ENCODE results near the gene UGT1A3.

The UGT1A3 gene

DNA sequence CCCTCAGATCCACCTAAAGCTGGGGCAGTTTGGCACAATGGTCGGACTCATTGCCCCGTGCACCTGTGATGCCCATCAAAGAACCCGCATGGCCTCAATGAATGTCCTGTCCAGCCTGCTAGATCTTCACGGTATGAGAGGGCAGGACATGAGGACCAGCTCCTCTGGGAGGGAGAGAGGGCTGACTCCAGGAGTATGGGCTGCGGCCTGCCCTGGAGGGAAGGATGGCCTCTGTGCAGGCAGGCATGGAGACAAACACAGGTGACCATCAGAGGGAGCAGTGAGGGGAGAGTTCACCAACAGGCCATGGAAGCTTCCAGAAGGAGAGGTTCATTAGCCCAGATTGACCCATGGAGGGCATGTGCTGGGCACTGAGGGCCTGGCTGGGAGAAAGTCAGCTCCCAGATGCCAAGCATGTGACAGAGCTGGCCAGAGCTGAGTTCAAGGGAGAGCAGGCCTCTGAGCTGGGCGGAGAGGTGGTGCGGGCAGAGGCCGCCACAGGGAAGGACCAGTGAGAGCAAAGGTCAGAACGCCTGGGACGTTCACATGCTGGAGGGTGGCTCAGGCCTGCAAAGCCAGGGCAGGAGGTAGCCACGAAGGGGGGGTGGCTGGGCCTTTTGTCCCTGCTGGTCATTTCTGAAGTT is 89.3 kb downstream of the UGT1A3 start:
- DNase-seq: no peak

DNA sequence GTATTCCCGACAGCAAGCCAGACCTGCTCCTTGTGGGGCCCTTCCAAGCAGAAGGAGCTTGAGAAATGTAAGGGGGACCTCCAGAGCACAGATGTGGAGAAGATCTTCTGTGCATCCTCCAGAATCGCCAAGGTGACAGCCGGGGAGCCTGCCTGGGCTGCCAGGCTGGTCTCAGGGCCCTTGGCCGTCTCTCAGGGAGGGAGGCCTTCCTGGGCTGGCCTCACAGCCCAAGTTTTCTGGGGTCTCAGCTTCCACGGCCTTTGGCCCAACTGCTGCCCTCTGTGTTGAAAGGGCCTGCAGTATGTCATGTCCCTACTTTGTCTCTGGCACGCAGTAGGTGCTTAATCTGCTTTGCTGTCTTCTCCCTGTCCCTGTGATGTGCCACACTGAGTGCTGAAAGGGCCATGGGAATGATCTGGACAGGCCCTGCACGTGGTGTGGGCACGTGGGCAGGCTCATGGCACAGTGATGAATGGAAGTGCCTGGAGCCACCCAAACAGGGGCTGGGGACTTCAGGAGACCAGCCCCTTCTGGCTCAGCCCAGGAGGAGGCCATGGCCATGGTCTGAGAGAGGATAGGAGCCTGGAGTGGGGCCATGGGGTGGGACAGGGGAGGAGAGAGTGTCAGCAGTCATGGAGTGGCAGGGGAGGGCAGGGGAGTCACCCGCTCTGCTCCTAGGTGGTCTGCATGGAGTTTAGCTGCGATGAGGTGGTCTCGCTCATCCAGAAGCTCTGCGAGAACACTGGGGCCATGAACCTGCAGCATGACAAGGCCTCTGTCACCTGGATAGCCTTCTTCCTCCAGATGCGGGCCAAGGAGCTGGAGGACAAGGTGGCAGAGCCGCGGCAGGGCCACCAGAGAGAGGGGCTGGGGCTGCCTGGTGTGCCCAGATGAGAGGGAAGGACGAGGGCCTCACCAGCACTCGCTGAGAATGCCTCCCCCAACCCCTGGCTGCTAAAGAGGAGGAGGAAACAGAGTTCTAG is 90.1 kb downstream of the UGT1A3 start:
- no peak for DNase-seq

DNA sequence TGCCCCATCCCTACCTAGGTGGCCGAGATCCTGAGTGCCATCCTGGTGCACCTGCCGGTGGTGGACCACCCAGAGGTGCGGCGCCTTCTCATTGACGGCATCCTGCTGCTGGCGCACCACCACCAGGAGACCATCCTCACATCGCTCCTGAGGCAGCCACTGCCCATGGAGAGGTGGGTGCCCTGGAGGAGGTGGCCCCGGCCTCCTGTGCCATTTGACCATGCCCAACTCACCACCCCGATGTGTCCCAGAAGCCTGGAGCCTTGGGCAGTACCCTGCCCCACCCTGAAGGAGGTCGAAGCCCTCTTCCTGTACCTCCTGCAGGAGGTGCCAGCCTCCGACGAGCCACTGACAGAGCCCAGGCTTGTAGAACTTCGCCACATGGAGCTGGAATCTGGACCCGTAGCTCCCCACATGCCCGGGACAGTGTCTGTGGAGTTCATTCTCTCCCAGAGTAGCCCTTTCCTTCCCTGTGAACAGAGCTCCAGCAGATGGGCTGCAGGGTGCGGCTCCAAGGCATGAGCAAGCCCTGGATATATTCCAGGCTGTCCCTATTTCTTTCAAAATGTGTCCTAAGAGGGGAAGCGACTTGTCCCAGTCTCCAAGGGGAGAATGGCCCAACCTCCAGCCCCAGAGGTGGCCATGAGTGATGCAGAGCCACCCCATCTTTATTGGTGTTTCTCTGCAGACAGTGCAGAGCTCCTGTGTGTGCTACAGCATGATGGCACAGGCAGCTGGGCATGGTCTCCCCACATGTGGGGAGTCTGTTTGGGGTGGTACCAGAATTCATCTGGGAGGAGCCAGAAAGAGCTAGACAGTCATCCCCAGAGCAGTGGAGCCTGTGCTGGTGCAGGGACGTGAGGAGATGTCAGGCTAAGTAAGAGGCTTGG is 91.3 kb downstream of the UGT1A3 start:
- DNase-seq: no peak

DNA sequence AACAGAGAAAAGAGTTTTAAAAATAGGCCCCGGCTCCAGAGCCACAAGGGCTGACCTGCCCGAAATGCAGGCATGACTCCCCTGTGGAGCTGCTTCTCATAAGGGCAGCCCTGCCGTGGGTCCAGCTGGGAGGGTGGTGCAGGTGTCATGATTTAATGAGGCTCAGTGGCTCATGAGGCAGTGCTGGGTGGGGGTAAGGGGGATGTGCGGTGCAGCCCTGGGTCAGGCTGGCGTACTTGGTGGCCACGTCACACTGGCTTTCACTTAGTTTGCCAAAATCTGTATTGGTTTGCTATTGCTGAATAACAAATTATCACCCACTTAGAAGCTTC is 91.9 kb downstream of the UGT1A3 start:
- DNase-seq: no peak

DNA sequence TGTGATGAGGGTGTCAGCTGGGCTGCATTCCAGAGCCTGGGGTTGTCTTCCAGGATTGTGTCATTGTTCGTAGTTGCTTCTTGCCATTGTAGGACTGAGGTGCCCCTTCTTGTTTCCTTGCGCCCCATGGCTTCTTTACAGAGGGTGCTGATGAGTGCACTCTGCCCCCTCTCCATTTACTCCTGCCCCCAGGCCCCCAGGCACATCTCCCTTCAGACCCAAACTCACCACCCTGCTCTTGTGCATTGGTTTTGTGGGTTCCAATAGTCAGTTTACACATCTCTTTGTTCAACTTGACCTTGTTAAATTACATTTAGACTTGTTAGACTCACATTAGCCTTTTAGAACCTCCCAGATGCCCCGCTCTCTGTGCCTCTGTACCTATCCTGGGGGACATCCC is 92.4 kb downstream of the UGT1A3 start:
- DNase-seq: no peak

DNA sequence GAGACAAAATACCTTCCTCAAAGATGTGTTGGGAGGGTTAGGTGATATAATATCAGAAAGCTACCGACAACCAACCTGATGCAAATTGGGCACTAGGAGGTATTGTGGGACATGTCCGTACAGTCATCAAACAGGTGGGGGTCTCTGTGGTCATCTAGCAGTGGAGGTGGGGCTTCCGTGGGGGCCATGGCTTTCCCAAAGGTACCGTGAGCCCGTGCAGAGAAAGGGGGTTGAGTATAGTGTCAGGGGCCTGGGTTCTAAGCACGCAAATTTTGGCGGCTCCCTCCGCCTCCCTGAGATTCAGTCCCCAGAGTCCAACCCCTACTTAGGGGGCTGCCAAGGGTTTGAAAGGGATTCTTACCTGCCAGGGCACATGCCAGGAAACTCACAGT is 92.9 kb downstream of the UGT1A3 start:
- DNase-seq: no peak

DNA sequence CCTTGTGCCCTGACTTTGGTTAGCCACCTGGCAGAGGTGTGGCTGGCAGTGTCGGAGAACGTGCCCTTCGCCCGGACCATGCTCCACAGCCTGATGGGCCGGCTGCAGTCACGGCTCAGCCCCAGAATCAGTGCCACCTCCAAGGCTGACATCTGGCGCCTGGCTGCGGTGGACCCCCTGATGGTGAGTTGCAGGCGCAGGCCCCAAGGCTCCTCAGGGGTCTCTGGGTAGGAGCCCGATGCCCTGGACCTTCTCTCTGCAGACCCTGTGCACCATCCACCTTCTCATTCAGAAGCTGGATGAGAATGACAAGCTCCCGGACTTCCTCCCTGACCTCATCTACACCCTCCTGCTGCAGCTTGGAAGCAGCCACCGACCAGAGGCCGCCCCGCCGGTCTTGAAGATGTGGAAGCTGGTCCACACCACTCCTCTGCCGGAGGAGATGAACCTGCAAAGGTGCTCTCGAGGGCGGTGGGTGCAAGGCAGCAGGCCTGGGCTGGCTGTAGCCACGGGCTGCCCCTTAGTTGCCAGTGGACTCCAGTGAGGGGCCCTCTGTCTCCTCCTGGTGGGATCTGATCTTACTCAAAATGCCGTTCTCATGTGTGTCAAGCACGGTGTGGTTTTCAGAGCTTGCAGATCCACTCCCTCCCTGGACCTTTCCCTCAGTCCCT is 93.4 kb downstream of the UGT1A3 start:
- DNase-seq: no peak

Measured in NCI-H1092 treated with DMSO at 0.1 percent for 48 hours (cell line).